ENCODE data around the gene STX3.
"Not testable (repeated sequence)": the region's sequence is repeated elsewhere in the genome, so short reads cannot be mapped to it uniquely, and the experiment has no call there.

Gene STX3

DNA sequence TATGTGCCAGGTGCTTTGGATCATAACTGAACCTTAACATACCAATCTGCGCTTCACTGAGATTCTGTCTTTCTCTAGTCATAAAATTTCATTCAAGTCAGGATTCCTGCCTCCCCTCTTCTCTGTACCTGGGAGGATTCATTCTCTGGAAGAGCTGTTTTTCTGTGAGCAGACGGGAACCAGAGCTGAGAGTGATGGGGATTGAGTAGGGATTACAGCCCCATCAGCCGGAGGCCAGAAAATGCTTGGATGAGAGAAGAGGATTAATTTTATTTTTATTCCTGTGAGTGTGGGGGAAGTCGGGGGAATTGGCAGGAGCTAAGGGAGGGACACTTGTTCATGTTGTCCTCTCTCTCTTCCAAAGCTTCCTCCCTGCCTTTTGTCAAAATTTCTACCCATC is 4.7 kb downstream of the STX3 start:
- no peak for DNase-seq

DNA sequence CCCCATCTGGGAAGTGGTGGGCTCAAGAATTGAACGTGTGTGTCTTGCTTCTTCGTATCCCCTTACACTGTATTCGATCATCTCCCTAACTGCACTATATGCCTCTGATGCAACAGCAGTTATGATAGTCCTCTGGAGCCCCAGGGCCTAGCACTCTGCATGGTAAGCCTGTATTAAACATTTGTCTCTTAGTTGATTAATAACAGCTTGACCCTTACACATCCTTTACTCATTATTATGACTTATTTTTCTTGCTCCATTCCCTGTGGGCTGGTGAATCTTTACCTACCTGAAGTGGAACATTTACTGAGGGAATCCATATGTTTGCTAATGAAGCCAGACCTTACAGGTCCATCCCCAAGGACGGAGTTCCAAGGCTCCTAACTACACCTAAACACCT is 5.6 kb downstream of the STX3 start:
- DNase-seq, result no peak

GRCh38 chr11:59761993-59762392 is 6.8 kb downstream of the STX3 start:
- DNase-seq, result no peak

- DNase-seq, result no peak
Observed at GRCh38 chr11:59765068-59765735, 10.0 kb downstream of the STX3 start.

DNA sequence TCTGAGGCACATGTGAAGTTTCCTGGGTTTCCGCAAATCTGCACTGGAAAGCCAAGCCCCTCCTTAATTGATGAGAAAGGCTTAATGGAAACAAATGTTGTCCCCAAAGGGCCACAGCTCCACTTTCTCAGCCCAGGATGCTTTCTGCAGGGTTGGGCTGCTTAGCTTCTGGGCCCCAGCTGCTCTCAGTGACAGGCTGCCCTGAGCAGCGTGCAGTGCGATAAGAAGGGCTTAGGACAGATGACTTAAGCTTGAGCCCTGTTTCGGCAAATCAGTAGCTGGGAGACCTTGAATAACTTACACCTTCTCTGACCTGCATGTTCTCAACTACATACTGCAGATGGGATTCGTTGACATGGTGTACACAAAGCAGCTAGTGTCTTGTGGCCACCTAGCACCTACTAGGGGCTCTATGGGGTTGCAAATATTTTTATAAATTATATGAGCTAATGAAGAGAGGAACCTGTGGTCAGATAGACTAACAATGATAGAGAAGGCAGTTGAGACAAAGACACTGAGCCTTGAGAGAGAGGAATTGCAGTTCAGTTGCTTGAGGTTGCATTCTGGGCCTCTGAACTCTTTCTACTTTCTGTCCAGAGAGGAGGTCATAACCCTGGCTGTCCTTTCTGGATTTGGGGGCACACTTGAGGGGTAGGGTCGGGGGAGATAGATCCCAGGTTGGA is 11.5 kb downstream of the STX3 start:
- no peak for DNase-seq

DNA sequence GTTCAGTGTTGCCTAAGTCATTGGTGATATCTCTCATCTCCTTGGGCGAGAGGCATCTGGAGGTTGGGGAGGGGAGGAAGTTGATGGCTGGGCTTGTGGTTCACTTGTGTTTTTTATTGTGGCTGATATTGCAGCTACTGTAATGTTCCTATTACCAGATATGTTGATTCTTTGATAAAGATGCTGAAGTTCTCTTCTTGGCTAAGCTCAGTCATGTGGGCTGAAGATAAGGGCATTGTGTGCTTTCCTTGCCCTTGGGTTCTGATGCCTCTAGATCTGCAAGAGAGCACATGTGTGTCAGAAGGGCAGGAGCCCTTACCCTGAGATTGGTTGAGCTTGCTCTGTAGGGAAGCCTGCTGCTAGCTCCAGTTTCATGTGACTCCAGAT is 12.0 kb downstream of the STX3 start:
- DNase-seq, result no peak

DNA sequence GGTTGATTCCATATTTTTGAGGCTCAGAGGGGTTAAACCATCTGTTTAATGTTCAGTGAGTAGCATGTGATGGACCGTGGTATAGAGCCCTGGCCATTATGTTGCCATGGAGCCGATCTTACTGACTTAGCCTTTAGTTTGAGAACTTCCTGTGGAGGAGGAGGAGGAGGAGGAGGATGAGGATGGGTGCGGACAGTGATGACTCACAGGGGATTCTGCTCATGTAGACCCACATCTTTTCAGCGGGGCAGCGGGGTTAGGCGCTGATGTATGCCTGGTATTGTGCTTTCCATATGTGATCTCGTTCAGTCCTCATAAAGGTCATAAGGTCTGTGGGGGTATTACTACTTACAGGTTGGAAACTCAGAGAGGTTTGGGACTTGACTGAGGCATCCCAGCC is 13.9 kb downstream of the STX3 start:
- no peak for DNase-seq

GRCh38 chr11:59769828-59770227 is 14.7 kb downstream of the STX3 start:
- DNase-seq, result no peak

DNA sequence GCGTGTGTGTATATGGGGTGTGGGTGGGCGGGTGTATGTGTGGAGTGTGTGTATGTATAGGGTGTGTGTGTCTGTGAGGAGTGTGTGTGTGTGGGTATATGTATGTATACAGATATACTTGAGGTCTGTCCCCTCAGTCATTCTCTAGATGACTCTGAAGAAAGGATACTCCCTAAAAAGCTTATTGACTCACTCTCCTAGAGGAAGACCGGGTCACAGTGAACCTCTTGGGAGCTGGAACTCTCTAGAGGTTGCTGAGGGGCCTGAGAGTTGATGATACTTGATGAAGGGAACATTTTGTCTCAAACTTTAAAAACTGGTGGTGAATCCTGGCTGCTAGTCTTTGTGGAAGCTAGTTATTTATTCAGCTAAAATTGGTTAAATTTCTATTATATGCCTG is 15.1 kb downstream of the STX3 start:
- no peak for DNase-seq

DNA sequence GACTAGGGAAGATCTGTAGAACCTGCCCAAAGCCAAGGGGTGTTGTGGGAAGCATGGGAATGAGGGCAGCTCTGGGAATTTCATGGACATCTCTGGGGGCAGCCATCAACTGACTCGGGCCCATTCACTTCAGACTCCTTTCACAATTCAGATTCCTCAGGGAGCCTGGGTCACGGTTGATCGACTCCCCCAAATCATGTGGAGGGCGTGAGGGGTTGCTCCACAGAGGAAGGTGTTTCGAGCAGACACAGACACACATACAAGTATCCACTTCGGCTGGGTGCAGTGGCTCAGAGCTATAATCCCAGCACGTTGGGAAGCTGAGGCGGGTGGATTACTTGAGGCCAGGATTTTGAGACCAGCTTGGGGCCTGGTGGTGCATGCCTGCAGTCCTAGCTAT is 15.7 kb downstream of the STX3 start:
- DNase-seq, result no peak

DNA sequence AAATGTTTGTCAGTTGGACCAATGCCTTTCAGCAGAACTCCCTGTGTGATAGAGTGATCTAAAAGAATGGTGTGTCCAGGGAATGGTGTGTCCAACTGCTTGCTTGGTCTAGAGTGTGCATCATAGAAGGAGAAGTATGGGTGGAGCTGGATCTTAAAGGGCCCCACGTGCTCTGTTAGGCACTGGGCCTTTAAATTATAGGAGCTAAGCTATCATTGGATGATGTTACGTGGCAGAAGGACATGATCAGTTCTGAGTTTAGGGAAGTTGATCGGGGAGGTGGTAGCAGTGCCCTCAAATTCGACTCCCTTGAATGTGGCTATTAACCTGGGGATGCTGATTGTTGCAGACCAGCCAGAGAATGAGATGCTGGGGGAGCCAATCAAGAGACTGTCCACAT is 16.4 kb downstream of the STX3 start:
- no peak for DNase-seq

- no peak for DNase-seq
Observed at GRCh38 chr11:59773083-59773440, 17.9 kb downstream of the STX3 start.

- DNase-seq, result peak; percentile 3
Observed at GRCh38 chr11:59776210-59777066, 21.3 kb downstream of the STX3 start.

DNA sequence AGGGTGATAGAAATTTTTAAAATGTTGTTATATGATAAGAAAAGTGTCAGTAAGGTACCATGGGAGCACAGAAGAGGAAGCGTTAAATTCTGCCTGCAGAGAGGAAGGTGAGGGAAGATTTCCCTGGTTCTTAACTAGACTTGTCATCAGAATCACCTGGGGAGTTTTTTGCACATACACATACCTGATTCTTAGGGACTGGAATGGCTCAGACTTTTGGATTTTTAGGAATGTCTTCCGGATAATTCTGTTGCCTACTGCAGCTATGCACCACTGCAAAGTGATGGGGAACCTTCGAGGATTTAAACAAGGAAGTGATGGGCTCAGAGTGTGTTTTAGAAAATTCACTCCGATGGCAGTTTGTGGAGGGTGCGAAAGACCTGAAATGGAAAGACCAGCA is 21.9 kb downstream of the STX3 start:
- no peak for DNase-seq

- no peak for DNase-seq
Observed at GRCh38 chr11:59778122-59778521, 22.9 kb downstream of the STX3 start.

GRCh38 chr11:59779487-59779886 is 24.3 kb downstream of the STX3 start:
- DNase-seq, result no peak

DNA sequence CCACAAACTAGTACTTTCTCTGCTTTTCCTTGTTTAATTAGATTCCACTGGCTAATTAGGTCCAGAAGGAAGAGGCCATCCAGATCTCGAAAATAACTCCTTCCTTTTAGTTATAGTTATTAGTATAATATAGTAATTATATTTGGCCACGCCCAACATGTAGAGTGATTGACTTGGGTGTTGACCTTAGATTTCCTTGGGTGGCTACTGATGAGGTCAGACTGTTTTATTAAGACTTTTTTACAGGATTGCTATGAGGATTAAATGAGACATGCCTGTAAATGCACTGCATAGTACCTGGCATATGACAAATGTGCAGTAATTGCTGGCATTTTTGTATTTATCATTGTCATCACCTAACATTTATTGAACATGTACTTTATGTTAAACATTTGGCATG is 26.9 kb downstream of the STX3 start:
- no peak for DNase-seq

DNA sequence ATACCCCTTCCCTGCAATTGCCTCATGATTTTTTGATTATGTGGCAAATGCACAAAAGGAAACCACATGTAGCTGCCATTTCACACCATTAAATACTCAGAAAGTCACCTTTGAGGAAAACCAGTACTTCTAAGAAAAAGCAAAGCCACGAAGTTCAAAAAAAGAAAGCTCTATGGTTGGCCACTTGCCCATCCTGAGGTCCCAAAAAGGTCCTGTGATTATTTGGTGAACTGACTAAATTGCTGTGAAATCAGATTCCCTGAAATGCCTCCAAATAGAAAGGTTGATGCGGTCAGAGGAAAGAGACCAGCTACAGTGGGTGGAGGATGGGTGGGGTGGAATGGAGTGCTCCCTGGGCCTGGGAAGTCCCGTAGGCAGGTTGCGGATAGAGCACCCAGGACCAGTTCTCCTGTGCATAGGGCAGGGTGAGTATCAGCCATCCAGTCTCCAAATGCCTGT is 28.5 kb downstream of the STX3 start:
- no peak for DNase-seq

- DNase-seq, result not testable (repeated sequence)
Observed at GRCh38 chr11:59784441-59784840, 29.3 kb downstream of the STX3 start.

GRCh38 chr11:59785818-59786217 is 30.6 kb downstream of the STX3 start:
- no peak for DNase-seq

DNA sequence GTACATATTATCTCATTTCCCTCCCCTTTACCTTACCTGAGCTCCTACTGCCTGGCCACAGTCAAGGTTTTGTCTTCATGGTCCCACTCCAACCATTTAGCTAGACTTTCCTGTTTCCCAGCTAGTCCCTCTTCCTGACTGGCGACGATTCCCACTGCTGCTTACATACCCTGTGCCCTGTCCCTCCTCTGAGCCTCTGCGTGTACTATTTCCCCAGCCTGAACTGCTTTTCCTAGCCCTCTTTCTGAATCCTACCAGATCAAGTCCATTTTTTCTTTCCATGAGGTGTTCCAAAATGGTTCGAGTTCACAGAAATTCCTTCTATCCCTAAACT is 32.0 kb downstream of the STX3 start:
- DNase-seq, result no peak

- DNase-seq, result no peak
Observed at GRCh38 chr11:59787816-59788215, 32.6 kb downstream of the STX3 start.

GRCh38 chr11:59791639-59792038 is 36.5 kb downstream of the STX3 start:
- DNase-seq, result no peak

DNA sequence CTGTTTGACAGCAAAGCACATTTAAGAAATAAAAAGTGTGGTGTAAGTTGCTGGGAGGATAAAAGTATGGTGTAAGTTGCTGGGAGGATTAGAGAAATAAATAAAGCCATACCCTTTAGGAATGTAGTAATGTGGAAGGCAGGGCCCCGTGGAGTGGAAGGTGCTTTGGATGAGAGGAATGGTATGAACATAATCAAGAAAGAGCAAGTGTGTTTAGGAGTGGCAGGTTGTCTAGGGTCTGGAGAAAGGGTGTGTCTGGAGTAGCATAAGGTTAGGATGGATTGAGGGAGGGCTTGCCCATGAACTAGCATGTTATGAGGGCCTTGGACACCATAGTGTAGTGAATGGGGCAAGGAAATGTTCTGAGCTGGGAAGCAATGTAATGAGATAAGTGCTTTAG is 37.3 kb downstream of the STX3 start:
- no peak for DNase-seq

All from DMS79 (cell line).